Measurements from ENCODE around the gene MAST4.

The MAST4 gene

DNA sequence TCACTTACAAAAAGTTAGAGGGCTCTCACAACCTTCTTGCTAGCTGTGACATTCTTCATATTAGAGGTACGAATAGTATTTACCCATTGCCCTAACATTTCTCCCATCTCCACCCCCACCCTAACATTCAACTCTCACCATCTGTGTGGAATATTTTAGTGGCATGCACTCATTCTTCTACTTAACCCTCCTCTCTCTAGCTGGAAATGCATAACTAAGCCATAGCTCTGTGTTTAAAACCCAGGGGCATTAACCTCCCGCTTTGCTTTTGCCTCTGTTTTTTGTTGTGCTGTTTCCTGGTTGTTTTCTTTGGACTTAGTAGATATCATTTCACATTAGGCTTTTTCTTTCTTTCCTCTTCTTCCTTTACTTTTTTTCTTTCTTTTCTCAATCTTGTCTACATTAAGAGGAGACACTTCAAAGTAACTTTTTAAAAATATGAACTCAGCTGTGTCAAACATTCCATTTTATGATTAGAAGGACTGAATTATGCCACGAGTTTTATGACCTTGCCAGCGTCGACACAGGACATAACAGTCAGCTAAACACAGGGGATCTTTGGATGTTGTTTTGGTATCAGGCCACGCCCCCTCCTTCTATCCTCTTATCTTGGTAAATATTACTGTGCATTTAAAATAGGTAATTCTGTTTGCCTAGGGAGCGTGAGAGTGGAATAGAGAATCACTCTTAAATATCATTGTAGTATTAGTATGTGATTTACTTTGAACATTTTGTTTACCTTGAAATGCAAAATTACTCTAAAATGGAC, 364.4 kb downstream of the MAST4 start:
- TF ChIP-seq CTCF (IDR thresholded peaks at IDR 0.05; ENCODE audit: low read depth, low read length), result no peak
- Histone ChIP-seq H3K9me3 (no peaks in the 10 kb centered on the region), H3K36me3 (no peaks in the 10 kb centered on the region), H3K4me1 (no peaks in the 10 kb centered on the region), H3K27me3 (no peaks in the 10 kb centered on the region), H3K4me3 (ENCODE audit: low read depth, low read length) (no peak overlapping the region)
- no peak for DNase-seq

- Histone ChIP-seq H3K27me3 (no peaks in the 10 kb centered on the region), H3K4me1 (no peaks in the 10 kb centered on the region), H3K4me3 (ENCODE audit: low read depth, low read length) (no peak overlapping the region), H3K36me3 (no peaks in the 10 kb centered on the region), H3K9me3 (no peaks in the 10 kb centered on the region)
- no peak for TF ChIP-seq CTCF (IDR thresholded peaks at IDR 0.05; ENCODE audit: low read depth, low read length)
- DNase-seq, result no peak
Measured at GRCh38 chr5:66963559-66963971, 367.4 kb downstream of the MAST4 start.

GRCh38 chr5:66966439-66966838, 370.2 kb downstream of the MAST4 start:
- Histone ChIP-seq H3K27me3 (no peaks in the 10 kb centered on the region), H3K36me3 (no peaks in the 10 kb centered on the region), H3K9me3 (no peaks in the 10 kb centered on the region), H3K4me3 (ENCODE audit: low read depth, low read length) (no peak overlapping the region), H3K4me1 (no peaks in the 10 kb centered on the region)
- TF ChIP-seq CTCF (IDR thresholded peaks at IDR 0.05; ENCODE audit: low read depth, low read length), result peak; percentile 20; the same call in 1 of the 2 replicates
- DNase-seq, result no peak

DNA sequence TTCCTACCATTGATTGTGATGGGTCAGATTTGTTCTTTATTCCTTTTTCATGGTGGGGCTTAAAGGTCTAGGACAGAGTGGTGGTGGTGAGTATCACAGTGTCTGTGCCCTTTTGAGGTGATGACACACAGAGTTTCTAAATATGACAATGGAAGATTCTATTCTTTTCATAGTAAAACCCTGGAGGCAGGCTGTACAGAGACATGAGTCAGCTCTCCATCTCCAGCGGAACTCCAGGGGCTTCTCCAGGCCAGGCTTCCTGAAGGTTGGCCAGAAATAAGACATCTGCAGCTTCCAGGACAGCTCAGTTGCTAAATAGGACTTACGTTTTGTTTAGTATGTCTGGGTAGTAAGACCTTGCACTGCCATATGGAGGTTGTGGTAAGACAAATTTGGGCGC, 370.9 kb downstream of the MAST4 start:
- DNase-seq, result no peak
- Histone ChIP-seq H3K36me3 (no peaks in the 10 kb centered on the region), H3K9me3 (no peaks in the 10 kb centered on the region), H3K27me3 (no peaks in the 10 kb centered on the region), H3K4me1 (no peaks in the 10 kb centered on the region), H3K4me3 (ENCODE audit: low read depth, low read length) (no peak overlapping the region)
- TF ChIP-seq CTCF (IDR thresholded peaks at IDR 0.05; ENCODE audit: low read depth, low read length), result no peak

DNA sequence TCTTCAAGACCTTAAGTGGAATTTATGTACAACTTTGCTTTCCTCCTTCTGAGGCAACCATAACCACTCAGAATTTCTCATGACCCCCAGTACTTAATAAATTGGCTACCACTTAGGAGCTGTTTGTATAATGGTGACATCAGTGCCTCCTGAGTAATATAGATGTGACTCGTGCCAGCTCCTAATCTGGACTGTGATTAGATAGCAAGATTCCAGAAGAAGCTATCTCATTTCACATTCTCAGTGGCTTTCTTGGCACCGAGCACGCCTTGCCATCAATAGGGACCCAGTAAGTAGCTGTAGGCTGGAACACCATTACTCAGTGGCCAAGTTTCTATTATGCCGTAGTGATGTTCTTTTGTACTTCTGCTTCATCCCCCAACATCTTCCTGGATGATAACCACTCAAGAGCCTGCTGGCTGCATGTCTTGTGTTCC, 371.7 kb downstream of the MAST4 start:
- H3K9me3 ChIP-seq, result no peaks in the 10 kb centered on the region
- H3K4me3 ChIP-seq (ENCODE audit: low read depth, low read length), result no peak overlapping the region
- no peaks in the 10 kb centered on the region for H3K27me3 ChIP-seq
- no peaks in the 10 kb centered on the region for H3K4me1 ChIP-seq
- TF ChIP-seq CTCF (IDR thresholded peaks at IDR 0.05; ENCODE audit: low read depth, low read length), result no peak
- DNase-seq, result no peak
- H3K36me3 ChIP-seq, result no peaks in the 10 kb centered on the region

GRCh38 chr5:66969484-66969883, 373.3 kb downstream of the MAST4 start:
- Histone ChIP-seq H3K4me3 (ENCODE audit: low read depth, low read length) (no peak overlapping the region), H3K9me3 (no peaks in the 10 kb centered on the region), H3K36me3 (no peaks in the 10 kb centered on the region), H3K27me3 (no peaks in the 10 kb centered on the region), H3K4me1 (no peaks in the 10 kb centered on the region)
- TF ChIP-seq CTCF (IDR thresholded peaks at IDR 0.05; ENCODE audit: low read depth, low read length), result no peak
- no peak for DNase-seq

Data from BE2C (cell line).